ENCODE data around the gene KANSL3.

The KANSL3 gene

DNA sequence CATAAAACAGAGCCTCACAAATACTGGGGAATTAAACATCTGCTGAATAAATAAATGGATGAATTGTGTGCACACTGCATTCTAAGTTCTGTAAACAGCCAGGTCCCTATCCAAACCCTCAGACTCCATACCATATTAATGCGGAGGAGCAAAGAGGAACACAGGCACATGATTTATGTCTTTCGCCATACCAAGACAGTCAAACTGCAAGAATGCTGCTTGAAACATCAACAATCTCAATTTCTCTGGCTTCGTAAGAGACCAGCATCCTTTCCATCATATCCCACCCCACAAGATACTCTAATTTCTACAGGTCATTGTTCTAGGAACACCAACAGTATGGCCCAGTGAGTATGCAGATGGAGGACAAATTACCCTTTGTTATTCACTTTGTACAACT is 15.0 kb downstream of the KANSL3 start:
- TF ChIP-seq, protein P1, sequence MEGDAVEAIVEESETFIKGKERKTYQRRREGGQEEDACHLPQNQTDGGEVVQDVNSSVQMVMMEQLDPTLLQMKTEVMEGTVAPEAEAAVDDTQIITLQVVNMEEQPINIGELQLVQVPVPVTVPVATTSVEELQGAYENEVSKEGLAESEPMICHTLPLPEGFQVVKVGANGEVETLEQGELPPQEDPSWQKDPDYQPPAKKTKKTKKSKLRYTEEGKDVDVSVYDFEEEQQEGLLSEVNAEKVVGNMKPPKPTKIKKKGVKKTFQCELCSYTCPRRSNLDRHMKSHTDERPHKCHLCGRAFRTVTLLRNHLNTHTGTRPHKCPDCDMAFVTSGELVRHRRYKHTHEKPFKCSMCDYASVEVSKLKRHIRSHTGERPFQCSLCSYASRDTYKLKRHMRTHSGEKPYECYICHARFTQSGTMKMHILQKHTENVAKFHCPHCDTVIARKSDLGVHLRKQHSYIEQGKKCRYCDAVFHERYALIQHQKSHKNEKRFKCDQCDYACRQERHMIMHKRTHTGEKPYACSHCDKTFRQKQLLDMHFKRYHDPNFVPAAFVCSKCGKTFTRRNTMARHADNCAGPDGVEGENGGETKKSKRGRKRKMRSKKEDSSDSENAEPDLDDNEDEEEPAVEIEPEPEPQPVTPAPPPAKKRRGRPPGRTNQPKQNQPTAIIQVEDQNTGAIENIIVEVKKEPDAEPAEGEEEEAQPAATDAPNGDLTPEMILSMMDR (IDR thresholded peaks at IDR 0.05; ENCODE audit: insufficient read depth, missing control alignments): no peak
- DNase-seq (ENCODE audit: insufficient read length, low spot score): no peak
- no peak for FAIRE-seq

DNA sequence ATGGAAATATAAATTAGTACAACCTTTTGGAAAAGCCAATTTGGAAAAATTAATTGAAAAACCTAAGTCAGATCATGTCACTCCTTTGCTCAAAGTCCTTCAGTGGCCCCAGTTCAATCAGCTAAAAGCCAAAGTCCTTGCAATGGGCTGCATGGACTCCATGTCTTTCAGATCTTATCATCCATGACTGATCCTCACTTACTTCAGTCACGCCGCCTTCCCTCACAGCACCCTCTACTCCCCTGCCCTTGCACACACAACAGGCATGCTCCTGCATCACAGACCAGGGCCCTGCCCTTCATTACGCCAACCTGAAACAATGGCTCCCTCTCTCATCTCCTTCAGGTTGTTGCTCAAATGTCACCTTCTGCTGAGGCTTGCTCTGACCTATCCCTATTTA is 15.6 kb downstream of the KANSL3 start:
- FAIRE-seq (no peak), DNase-seq (ENCODE audit: insufficient read length, low spot score) (no peak)
- TF ChIP-seq, protein P1 (IDR thresholded peaks at IDR 0.05; ENCODE audit: insufficient read depth, missing control alignments): no peak

DNA sequence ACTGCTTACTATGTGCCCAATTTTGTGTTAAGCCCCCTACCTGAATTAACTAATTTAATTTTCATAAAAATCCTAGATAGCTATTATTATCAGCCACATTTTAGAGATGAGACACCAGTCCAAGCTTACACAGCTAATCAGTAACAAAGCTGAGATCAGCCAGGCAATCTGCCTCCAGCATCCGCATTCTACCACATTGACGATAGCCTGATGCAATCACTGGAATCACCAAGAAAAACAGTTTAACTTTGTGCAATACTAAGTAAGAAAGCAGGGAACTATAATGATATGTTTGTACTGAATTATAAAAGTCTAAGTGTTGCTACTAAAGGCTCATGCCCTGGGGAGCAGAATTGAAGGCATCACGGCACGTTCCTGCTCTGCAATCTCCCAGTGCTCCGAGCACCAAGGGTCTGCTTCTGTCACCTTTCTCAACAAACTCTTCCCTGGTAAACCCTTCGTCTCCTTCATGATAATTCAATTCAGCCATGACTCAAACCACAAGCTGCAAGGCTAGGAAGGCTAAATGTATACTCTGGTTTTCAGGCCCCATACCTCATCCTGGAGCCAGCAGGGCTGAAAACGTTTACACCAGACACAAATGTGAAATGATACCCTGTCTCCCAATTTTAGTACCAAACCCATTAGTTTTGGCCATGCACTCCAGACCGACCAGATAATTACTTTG is 19.4 kb downstream of the KANSL3 start:
- TF ChIP-seq, protein P1 (IDR thresholded peaks at IDR 0.05; ENCODE audit: insufficient read depth, missing control alignments): no peak
- DNase-seq (ENCODE audit: insufficient read length, low spot score): no peak
- FAIRE-seq: no peak

DNA sequence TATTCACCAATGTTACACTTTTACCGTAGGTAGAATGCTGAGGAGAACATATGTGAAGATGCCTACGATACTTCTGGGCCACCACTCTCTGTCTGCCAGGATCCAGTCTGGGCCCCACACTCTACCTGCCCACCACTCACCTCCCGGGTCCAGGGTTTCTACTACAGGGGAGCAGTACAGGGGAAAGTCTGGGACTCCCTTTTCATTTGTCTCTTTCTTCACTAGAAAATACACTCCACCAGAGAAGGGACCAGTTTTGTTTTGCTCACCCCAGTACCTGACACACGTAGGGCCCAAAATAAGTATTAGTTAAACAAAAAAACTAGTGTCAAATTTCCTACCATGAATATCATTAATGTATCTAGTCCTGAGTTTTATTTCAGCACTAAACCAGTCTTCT is 21.1 kb downstream of the KANSL3 start:
- FAIRE-seq (no peak), DNase-seq (ENCODE audit: insufficient read length, low spot score) (no peak)
- TF ChIP-seq, protein P1 (IDR thresholded peaks at IDR 0.05; ENCODE audit: insufficient read depth, missing control alignments): no peak

DNA sequence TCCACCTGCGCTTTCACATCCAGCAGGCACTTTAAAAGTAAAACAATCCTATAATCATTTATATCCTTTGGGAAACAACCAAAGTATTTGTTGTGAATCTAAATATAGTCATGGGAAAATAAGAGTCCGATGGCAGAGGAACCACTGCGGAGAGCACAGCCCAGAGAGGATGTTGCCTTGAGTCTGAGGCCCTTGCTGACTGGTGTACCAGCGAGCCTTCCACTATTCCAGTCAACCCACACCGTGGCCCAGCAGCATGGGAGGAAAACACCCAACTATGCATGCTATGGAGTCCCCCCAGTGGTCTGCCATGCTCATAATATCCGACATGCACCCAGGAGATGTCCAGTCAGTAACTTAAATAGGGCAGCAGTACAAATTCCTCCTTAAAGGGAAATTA is 21.6 kb downstream of the KANSL3 start:
- FAIRE-seq (no peak), DNase-seq (ENCODE audit: insufficient read length, low spot score) (no peak)
- TF ChIP-seq, protein P1 (IDR thresholded peaks at IDR 0.05; ENCODE audit: insufficient read depth, missing control alignments): no peak

DNA sequence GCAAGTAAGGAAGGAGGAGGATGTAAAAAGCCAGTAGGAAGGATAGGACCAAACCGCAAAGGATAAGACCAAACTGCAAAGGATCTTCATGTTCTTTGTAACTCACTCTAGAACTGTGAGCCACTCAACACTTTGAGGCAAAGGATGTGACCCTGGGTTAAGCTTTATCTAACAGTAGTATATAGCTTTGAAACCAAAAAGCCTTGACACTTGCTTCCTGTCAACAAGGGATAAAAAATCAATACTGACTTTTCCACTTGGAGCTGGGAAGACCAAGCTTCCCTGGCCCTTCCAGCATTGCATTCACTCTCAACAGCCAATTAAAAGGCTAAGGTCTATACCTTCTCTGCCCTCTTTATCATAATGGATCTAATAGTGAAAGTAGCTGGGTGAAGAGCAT is 22.0 kb downstream of the KANSL3 start:
- DNase-seq (ENCODE audit: insufficient read length, low spot score) (no peak), FAIRE-seq (no peak)
- TF ChIP-seq, protein P1 (IDR thresholded peaks at IDR 0.05; ENCODE audit: insufficient read depth, missing control alignments): no peak

Data from D721Med (cell line).